ENCODE measurements around the gene CADPS2. TPM values are rescaled to one million over a fixed set of nuclear protein-coding genes. Genes with fewer than 3 reads are reported as not detected.

The CADPS2 gene
- total RNA-seq, 1 donor from 2014 or later = 12.0 TPM

- DNase-seq (ENCODE audit: low spot score) = no peak
Observed at GRCh38 chr7:122605929-122606328, 280.3 kb downstream of the CADPS2 start.

GRCh38 chr7:122604251-122604650, 282.0 kb downstream of the CADPS2 start:
- DNase-seq (ENCODE audit: low spot score) = no peak

GRCh38 chr7:122602800-122603199, 283.5 kb downstream of the CADPS2 start:
- DNase-seq (ENCODE audit: low spot score) = no peak

GRCh38 chr7:122600630-122601029, 285.6 kb downstream of the CADPS2 start:
- DNase-seq (ENCODE audit: low spot score) = no peak

GRCh38 chr7:122600042-122600441, 286.2 kb downstream of the CADPS2 start:
- DNase-seq (ENCODE audit: low spot score) = no peak

GRCh38 chr7:122597277-122597676, 289.0 kb downstream of the CADPS2 start:
- DNase-seq (ENCODE audit: low spot score) = no peak

GRCh38 chr7:122595885-122596284, 290.4 kb downstream of the CADPS2 start:
- DNase-seq (ENCODE audit: low spot score) = no peak

- DNase-seq (ENCODE audit: low spot score) = no peak
Observed at GRCh38 chr7:122588621-122589020, 297.6 kb downstream of the CADPS2 start.

- DNase-seq (ENCODE audit: low spot score) = no peak
Observed at GRCh38 chr7:122584676-122585251, 301.5 kb downstream of the CADPS2 start.

GRCh38 chr7:122578350-122578749, 307.9 kb downstream of the CADPS2 start:
- no peak for DNase-seq (ENCODE audit: low spot score)

GRCh38 chr7:122577449-122578003, 308.7 kb downstream of the CADPS2 start:
- no peak for DNase-seq (ENCODE audit: low spot score)

- DNase-seq (ENCODE audit: low spot score) = no peak
Observed at GRCh38 chr7:122572706-122573105, 313.6 kb downstream of the CADPS2 start.

- DNase-seq (ENCODE audit: low spot score) = no peak
Observed at GRCh38 chr7:122561326-122561725, 324.9 kb downstream of the CADPS2 start.

- no peak for DNase-seq (ENCODE audit: low spot score)
Observed at GRCh38 chr7:122556873-122557542, 329.3 kb downstream of the CADPS2 start.

- DNase-seq (ENCODE audit: low spot score) = no peak
Observed at GRCh38 chr7:122556219-122556618, 330.0 kb downstream of the CADPS2 start.

- DNase-seq (ENCODE audit: low spot score) = no peak
Observed at GRCh38 chr7:122553761-122554160, 332.5 kb downstream of the CADPS2 start.

- DNase-seq (ENCODE audit: low spot score) = no peak
Observed at GRCh38 chr7:122552769-122553168, 333.5 kb downstream of the CADPS2 start.

GRCh38 chr7:122550545-122550944, 335.7 kb downstream of the CADPS2 start:
- no peak for DNase-seq (ENCODE audit: low spot score)

GRCh38 chr7:122549578-122549977, 336.7 kb downstream of the CADPS2 start:
- DNase-seq (ENCODE audit: low spot score) = no peak

GRCh38 chr7:122546496-122546895, 339.8 kb downstream of the CADPS2 start:
- DNase-seq (ENCODE audit: low spot score) = peak; percentile 45

- peak; percentile 26 for DNase-seq (ENCODE audit: low spot score)
Observed at GRCh38 chr7:122544463-122544862, 341.8 kb downstream of the CADPS2 start.

- DNase-seq (ENCODE audit: low spot score) = no peak
Observed at GRCh38 chr7:122543891-122544290, 342.4 kb downstream of the CADPS2 start.

GRCh38 chr7:122543166-122543565, 343.1 kb downstream of the CADPS2 start:
- no peak for DNase-seq (ENCODE audit: low spot score)

Data from umbilical cord (tissue), 2 donors.